Stimulated activated naive CD8-positive, alpha-beta T cell treated with anti-CD3 and anti-CD28 coated beads, Interleukin-15, Interleukin-2, amounts not matched to agents 100 U/mL and 50 U/mL, for 24 hours (primary cell): Measurements from ENCODE around the gene MIA.
"Not testable (repeated sequence)": the region's sequence is repeated elsewhere in the genome, so short reads cannot be mapped to it uniquely, and the experiment has no call there.

ENCODE experiments used
- ATAC-seq: fragments of 150-1000 bp; cut with Tn5 transposase; one replicate; pipeline ENCODE4 v1.10.0; 2021
- DNase-seq: peaks from one replicate; pipeline ENCODE4 v3.0.0; 2021

MIA gene

GRCh38 chr19:40750874-40751537 is 24.3 kb upstream of the MIA start, which contains the start of gene SNRPA:
Gene SNRPA, plus strand, starts transcription at chr19:40751203. Its CDS starts 206 bp downstream, at chr19:40751409.
- ATAC-seq (peak; percentile 72), DNase-seq (peak; percentile 96)

DNA sequence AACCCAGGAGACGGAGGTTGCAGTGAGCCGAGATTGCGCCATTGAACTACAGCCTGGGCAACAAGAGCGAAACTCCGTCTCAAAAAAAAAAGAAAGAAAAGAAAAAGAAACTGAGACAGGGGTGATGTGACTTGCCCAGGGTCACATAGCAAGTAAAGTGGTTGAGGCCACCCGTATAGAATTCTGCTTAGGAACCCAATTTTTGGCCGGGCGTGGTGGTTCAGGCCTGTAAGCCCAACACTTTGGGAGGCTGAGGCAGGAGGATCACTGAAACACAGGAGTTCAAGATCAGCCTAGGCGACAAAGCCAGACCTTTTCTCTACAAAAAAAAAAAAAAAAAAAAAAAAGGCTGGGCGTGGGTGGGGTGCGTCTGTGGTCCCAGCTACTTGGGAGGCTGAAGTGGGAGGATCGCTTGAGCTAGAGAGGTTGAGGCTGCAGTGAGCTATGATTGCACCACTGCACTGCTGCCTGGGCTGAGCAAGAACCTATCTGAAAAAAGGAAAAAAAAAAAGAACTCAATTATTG is 23.0 kb upstream of the MIA start:
- ATAC-seq (no peak), DNase-seq (peak; percentile 41)

- ATAC-seq (peak; percentile 4), DNase-seq (peak; percentile 73)
These were observed 20.6 kb upstream of the MIA start for GRCh38 chr19:40754611-40755247.

DNA sequence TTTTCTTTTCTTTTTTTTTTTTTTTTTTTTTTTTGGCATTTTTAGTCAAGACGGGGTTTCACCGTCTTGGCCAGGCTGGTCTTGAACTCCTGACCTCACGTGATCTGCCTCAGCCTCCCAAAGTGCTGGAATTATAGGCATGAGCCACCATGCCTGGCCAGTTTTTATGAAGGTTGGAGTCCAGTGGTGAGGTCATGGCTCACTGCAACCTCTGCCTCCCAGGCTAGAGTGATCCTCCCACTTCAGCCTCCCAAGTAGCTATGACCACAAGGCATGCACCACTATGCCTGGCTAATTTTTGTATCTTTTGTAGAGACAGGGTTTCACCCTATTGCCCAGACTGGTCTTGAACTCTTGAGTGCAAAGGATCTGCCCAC is 20.1 kb upstream of the MIA start:
- DNase-seq (no peak), ATAC-seq (no peak)

GRCh38 chr19:40755791-40756190 is 19.5 kb upstream of the MIA start:
- DNase-seq (no peak), ATAC-seq (no peak)

- DNase-seq (peak; percentile 71), ATAC-seq (peak; percentile 66)
These were observed 18.7 kb upstream of the MIA start for GRCh38 chr19:40756502-40757110.

DNA sequence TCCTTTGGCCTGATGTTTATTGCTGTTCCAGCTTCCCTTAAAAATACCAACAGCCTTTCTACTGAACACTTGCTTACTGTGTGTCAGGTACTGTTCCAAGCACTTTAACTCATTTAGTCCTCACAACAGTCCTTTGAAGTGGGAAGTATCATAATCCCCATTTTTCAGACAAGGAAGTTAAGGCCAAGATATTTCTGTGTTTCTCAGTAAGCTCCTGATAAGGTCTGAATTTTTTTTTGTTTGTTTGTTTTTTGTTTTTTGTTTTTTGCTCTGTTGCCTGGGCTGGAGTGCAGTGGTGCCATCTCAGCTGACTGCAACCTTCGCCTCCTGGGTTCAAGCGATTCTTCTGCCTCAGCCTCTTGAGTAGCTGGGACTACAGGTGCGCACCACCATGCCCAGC is 16.8 kb upstream of the MIA start:
- ATAC-seq, result no peak
- DNase-seq, result no peak

DNA sequence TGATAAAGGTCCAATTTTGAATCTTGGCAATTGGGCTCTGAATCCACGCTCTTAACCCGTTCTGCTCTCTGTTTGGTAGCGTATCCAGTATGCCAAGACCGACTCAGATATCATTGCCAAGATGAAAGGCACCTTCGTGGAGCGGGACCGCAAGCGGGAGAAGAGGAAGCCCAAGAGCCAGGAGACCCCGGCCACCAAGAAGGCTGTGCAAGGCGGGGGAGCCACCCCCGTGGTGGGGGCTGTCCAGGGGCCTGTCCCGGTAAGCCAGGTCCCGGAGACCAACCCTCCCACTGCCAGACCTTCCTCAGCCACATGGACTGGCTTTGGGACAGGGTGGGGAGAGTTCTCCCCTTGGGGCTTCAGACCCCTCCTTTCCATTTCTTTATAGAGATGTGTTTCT is 16.0 kb upstream of the MIA start:
- no peak for ATAC-seq

GRCh38 chr19:40762754-40763470 is 12.4 kb upstream of the MIA start:
- peak; percentile 67 for ATAC-seq
- DNase-seq, result peak; percentile 56

More for the DNA sequence above, 16.0 kb upstream of the MIA start:
- no peak for DNase-seq

DNA sequence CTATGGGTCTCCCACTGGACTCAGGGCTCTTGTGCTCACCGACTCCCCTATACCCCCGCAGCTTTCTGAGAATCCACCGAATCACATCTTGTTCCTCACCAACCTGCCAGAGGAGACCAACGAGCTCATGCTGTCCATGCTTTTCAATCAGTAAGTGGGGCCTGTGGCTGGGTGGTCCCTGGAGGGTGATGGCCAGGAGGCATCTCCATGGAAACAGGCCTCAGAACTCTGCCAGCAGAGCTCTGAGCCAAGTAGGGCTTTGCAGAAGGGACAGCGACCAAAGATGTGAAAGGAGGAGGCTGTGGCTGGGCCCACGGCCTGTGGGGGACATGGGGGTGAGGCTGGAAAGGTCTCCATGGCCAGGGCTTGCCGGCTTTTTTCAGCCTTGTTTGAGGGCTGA is 11.8 kb upstream of the MIA start:
- DNase-seq (no peak), ATAC-seq (no peak)

DNA sequence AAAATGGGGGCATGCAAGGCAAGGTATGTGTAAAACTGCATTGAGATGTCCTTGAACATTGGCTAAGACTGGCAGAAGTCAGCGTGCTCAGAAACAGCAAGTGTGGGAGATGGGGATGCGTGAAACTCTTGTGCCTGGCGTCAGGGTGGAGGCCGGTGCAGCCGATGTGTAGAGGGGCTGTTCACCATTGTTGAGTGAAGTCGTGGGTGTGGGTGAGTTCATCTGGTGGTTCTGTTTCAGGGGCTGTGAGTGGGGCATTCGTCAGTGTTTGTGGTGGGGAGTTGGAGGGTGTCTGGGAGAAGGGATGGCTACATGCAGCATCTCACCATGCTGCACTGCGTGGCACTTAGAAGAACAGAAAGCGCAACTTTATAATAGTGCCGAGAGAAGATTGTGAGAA is 11.4 kb upstream of the MIA start:
- peak; percentile 85 for ATAC-seq

DNA sequence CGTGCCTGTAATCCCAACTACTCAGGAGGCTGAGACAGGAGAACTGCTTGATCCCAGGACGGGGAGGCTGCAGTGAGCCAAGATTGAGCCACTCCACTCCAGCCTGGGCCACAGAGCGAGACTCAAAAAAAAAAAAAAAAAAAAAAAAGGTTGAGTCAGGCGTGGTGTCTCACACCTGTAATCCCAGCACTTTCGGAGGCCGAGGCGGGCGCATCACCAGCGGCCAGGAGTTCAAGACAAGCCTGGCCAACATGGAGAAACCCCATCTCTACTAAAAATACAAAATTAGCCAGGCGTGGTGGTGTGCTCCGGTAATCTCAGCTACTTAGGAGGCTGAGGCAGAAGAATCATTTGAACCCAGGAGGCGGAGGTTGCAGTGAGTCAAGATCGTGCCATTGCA is 8.9 kb upstream of the MIA start:
- not testable (repeated sequence) for ATAC-seq, DNase-seq

More for the DNA sequence above, 11.4 kb upstream of the MIA start:
- peak; percentile 61 for DNase-seq

GRCh38 chr19:40768869-40769268 is 6.5 kb upstream of the MIA start:
- DNase-seq (no peak), ATAC-seq (no peak)

DNA sequence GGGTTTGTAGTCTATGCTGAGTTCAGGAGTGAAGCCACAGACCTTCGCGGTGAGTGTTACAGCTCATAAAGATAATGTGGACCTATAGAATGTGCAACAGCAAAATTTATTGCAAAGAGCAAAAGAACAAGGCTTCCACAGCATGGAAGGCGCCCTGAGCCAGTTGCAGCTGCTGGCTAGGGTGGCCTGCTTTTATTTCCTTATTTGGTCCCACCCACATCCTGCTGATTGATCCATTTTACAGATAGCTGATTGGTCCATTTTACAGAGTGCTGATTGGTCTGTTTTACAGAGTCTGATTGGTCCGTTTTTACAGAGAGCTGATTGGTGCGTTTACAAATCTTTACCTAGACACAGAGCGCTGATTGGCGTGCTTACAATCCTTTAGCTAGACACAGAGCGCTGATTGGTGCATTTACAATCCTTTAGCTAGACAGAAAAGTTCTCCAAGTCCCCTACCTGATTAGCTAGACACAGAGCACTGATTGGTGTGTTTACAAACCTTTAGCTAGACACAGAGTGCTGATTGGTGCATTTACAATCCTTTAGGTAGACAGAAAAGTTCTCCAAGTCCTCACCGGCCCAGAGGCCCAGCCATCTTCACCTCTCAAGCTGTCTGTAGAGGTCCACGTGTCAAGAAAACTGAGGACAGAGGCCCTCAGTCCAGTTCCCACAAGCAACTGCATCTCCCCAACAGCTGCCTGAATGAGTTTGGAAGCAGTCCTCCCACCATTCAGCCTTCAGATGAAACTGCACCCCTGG is 4.0 kb upstream of the MIA start:
- not testable (repeated sequence) for DNase-seq, ATAC-seq

DNA sequence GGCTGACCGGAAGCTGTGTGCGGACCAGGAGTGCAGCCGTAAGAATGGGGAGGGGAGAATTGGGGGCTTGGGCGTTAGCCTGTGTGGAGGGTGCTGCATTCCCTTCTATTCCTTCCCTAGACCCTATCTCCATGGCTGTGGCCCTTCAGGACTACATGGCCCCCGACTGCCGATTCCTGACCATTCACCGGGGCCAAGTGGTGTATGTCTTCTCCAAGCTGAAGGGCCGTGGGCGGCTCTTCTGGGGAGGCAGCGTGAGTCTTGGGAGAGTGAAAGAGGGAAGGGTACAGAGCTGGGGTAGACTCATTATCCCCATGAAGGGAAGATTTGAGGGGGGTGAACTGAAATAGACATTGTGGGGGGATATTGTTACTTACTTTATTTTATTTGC is 306 bp downstream of the MIA start:
- DNase-seq, result no peak
- no peak for ATAC-seq

DNA sequence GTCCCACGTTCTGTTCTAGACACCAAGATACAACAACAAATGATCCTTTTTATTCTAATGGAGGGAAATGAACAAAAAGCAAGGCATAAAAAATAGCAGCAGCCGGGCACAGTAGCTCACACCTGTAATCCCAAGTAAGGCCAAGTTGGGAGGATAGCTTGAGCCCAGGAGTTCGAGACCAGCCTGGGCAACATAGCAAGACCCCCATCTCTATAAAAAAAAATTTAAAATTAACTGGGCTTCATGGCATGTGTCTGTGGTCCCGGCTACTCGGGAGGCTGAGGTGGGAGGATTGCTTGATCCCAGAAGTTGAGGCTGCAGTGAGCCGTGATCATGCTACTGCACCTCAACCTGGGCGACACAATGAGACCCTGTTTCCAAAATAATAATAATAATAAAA is 1.0 kb downstream of the MIA start:
- ATAC-seq (no peak), DNase-seq (no peak)

DNA sequence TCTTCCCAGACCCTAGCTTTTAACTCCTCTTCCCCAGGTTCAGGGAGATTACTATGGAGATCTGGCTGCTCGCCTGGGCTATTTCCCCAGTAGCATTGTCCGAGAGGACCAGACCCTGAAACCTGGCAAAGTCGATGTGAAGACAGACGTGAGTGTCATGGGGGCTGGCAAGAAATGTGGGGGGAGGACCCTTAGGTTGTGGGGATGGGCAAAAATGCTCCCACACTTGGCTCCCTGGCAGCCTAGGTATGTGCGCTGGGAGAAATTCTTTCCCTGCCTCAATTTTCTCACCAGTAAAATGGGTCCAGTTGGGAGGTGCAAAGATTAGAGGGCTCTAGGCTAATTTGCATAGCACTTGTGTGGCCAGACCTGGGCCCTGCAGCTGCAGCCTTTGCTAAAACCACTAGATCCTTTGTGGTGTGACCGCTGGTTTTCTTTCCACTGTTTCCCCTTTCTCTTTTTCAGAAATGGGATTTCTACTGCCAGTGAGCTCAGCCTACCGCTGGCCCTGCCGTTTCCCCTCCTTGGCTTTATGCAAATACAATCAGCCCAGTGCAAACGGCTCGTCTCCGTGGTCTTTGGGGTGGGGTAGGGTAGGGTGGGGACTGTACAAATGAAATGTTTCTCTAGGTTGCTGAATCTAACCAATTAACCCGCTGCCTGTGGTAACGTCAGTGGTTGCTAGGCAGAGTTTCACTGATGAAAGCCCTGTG is 1.8 kb downstream of the MIA start:
- ATAC-seq, result peak; percentile 71
- DNase-seq, result peak; percentile 88

GRCh38 chr19:40777645-40777936 is 2.3 kb downstream of the MIA start:
- DNase-seq (no peak), ATAC-seq (no peak)

- peak; percentile 76 for ATAC-seq
- peak; percentile 100 for DNase-seq
These were observed 2.8 kb downstream of the MIA start, which contains the start of gene RAB4B for GRCh38 chr19:40777937-40778705. Gene RAB4B, plus strand, starts transcription at chr19:40778247. Its CDS starts 129 bp downstream, at chr19:40778376.

- DNase-seq (no peak), ATAC-seq (peak; percentile 20)
These were observed 3.5 kb downstream of the MIA start for GRCh38 chr19:40778706-40779284.
